GM23338 (cell line): ENCODE results near the gene EML3.

Experiments used
- CTCF ChIP-seq, 2 experiments: fragments of 200-600 bp in 1 of 2; sonication (generic) in 1 of 2; conservative IDR thresholded peaks; 2 replicates each; pipeline versions ENCODE4 v1.5.1 to v1.6.1; 2016 to 2017; ENCODE audit warnings: antibody characterized with exemption in 2 of 2, low read depth in 2 of 2, mild to moderate bottlenecking in 2 of 2, moderate library complexity in 1 of 2
- EZH2 ChIP-seq: fragments of 200-600 bp; sonication (generic); IDR thresholded peaks from one replicate; pipeline ENCODE4 v1.8.0; 2017; ENCODE audit warnings: antibody characterized with exemption, mild to moderate bottlenecking, low read depth; ENCODE audit not compliant: unreplicated experiment
- JUNB ChIP-seq: IDR thresholded peaks from one replicate; pipeline ENCODE4 v1.6.1; 2016; ENCODE audit warnings: antibody characterized with exemption; ENCODE audit not compliant: unreplicated experiment
- POLR2AphosphoS5 ChIP-seq: IDR thresholded peaks from 2 replicates; pipeline ENCODE4 v1.6.1; 2016; ENCODE audit warnings: antibody characterized with exemption, low read depth
- REST ChIP-seq: IDR thresholded peaks from one replicate; pipeline ENCODE4 v1.6.1; 2018; ENCODE audit warnings: antibody characterized with exemption; ENCODE audit not compliant: unreplicated experiment

- TF ChIP-seq POLR2AphosphoS5 (no peak), EZH2 (no peak), CTCF (conservative IDR thresholded peaks at IDR 0.05; ENCODE audit: low read depth in 2 of 2) (no peak), JUNB (no peak), REST (no peak)
Measured at GRCh38 chr11:62603072-62603408, 9.5 kb downstream of the EML3 start.
